NCI-H345 (cell line): Measurements from ENCODE around the gene PHAF1.
A peak's percentile ranks its signal among the peaks of the same experiment; 100 is the strongest.

Source experiments
- DNase-seq: peaks from one replicate; lab custom pipeline; 2025; lab: John Stamatoyannopoulos, UW

Gene PHAF1

DNA sequence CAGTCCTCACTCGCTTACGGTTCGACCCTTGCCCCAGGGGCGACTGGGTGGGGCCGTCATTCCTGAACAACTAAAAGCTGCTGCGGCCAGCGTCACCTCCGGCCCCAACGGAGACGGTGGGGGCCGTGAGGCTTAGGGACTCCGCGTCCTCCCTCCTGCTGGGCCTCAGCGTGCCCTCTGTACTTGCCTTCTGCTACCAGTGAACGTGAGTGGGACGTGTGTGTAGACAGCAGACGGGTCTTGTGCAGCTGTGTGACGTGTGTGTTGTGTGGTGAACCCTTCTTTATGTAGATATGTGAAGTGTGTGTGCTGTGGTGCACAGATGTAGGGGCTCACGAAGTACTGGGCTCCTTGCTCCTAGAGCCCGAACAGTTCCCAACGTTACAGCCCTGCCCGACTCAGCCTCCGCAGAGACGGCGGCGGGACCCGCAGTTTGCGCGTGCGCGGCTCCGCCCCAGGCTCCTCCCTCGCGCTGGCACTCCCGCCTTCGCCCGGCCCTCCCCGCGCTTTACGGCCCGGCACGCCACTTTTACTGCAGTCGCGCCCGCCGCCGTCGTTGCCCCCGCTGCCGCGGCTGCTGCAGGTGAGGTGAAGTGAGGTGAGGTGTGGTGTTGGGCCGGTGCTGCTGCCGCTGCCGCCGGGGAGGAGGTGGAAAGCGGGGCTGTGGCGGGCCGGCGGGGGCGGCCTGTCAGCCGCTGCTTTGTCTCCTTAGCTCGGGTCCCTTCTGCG, at the start of gene PHAF1:
TSS of gene PHAF1 (plus strand) at position 535 of the 729 bp plus-strand sequence. CDS start 235 bp downstream, outside the sequence.
- peak; percentile 88 for DNase-seq

DNA sequence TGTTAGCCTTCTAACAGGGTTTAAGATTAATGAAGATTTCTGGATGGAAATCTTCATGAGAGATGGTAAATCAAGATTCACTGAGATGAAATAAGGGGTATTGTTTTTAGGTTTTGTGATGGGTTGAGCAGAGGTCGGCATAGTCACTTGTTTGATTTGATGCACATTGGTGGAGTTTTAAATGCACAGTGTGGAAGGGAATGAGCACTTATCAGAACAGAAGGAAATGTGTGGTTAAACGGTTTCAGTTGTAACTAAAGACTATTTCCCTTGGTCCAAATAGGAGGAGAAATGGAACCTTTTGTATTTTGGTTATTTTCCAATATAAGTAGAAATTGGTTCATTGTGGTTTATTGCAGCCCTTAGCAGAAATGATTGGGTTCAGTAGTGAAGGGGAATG, 46.7 kb upstream of the PHAF1 start:
- DNase-seq = no peak

DNA sequence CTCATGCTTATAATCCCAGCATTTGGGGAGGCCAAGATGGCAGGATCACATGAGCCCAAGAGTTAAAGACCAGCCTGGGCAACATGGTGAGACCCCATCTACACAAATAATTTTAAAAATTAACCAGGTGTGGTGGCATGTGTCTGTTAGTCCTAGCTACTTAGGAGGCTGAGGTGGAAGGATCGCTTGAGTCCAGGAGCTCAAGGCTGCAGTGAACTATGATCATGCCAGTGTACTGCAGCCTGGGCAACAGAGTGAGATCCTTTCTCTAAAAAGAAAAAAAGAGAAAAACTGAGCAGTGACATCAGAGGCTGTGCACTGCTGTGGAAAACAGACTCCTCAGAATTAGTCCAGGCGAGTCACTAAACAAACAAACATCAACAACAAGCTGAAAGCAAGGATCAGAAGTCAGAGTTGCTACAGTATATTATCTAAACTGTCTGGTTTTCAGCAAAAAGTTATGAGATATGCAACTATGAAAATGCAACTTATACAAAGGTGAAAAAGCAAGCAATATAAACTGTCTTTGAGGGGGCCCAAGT, 41.5 kb upstream of the PHAF1 start:
- no peak for DNase-seq

GRCh38 chr16:67071476-67072048, 38.2 kb upstream of the PHAF1 start:
- DNase-seq = no peak

- DNase-seq = no peak
Observed at GRCh38 chr16:67075331-67075730, 34.4 kb upstream of the PHAF1 start.

DNA sequence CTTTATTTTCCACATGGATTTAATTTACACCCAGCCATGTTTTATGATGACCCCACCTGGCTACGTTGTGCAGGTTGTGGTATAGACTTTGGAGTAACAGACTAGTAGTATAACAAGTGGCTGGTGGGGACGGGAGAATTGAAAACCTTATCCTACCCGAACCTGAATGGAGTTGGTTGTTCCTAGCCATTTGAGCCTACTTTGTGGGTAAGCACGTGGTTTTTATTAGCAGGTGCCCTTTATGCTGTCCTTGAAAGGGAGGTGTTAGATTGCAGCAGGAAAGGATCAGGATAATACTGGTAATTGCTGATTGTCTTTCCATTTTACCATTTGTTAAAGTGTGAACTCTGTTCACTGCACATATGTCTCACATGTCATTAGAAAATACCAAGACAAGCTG, 31.9 kb upstream of the PHAF1 start:
- no peak for DNase-seq

DNA sequence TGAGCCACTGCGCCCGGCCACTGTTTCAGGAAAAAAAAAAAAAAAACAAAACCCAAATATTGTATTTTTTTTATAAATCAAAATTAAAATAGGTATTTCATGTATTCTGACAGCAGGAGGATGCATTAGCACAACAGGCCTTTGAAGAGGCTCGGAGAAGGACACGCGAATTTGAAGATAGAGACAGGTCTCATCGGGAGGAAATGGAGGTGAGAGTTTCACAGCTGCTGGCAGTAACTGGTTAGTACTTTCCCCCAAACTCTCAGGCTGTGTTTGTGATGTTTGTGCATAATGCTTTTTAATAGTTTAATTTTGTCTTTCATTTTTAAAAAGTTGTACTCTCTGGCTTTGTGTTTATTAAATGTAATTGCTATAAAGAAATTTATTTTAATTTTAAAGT, 27.6 kb upstream of the PHAF1 start:
- no peak for DNase-seq

DNA sequence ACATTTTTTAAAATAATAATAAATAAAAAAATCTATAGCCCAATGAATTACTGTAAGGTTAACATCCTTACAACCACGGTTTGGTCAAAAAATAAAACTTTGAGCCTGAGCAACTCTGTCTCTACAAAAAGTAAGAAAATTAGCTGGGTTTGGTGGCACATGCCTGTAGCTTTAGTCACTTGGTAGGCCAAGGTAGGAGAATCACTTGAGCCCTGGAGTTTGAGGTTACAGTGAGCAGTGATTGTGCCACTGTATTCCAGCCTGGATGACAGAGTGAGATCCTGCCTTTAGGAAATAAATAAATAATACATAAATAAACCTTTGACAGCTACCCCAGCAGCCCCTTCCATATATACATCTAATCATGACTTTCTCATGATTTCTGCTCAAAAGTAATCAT, 26.9 kb upstream of the PHAF1 start:
- DNase-seq = no peak

- DNase-seq = no peak
Observed at GRCh38 chr16:67084345-67085028, 25.3 kb upstream of the PHAF1 start.

GRCh38 chr16:67086822-67087221, 22.9 kb upstream of the PHAF1 start:
- no peak for DNase-seq

GRCh38 chr16:67087291-67087690, 22.4 kb upstream of the PHAF1 start:
- DNase-seq = no peak

- DNase-seq = no peak
Observed at GRCh38 chr16:67087803-67088202, 21.9 kb upstream of the PHAF1 start.

DNA sequence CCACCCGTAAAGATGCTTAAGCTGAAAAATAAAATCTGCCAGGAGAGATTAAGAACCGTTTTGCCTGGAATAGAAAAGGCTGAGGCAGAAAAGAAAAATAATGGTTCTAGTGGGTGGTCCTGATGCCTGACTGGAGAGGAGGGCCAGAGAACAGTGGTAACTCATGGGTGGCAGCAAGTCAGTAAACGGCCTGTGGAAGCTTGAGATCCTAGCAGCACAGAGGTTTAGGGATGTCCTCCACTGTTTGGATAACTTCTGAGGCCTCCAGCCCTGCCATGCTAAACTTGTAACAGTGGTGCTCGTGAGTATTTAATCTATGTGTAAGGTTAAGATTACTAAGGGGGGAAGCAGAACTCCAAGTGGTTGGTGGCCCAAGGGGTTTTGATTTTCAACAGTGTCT, 21.2 kb upstream of the PHAF1 start:
- no peak for DNase-seq

GRCh38 chr16:67089101-67089500, 20.6 kb upstream of the PHAF1 start:
- no peak for DNase-seq

- no peak for DNase-seq
Observed at GRCh38 chr16:67091906-67092566, 17.7 kb upstream of the PHAF1 start.

- DNase-seq = no peak
Observed at GRCh38 chr16:67093098-67093726, 16.5 kb upstream of the PHAF1 start.

DNA sequence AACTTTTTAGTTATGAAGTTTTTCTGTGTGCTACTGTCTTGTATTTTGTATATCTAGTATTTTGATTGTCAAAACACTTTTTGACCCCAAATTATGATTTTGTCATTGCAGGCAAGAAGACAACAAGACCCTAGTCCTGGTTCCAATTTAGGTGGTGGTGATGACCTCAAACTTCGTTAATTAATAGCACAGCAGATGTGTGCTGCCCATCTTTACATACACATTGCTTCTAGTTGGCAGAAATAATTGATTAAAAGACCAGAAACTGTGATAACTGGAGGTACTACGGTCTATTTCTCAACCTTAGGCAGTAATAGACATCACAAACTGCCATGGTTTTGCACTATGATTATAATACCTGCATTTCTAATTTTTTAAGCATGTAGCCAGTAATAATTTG, 11.1 kb upstream of the PHAF1 start:
- no peak for DNase-seq

- no peak for DNase-seq
Observed at GRCh38 chr16:67100569-67101310, 9.0 kb upstream of the PHAF1 start.

DNA sequence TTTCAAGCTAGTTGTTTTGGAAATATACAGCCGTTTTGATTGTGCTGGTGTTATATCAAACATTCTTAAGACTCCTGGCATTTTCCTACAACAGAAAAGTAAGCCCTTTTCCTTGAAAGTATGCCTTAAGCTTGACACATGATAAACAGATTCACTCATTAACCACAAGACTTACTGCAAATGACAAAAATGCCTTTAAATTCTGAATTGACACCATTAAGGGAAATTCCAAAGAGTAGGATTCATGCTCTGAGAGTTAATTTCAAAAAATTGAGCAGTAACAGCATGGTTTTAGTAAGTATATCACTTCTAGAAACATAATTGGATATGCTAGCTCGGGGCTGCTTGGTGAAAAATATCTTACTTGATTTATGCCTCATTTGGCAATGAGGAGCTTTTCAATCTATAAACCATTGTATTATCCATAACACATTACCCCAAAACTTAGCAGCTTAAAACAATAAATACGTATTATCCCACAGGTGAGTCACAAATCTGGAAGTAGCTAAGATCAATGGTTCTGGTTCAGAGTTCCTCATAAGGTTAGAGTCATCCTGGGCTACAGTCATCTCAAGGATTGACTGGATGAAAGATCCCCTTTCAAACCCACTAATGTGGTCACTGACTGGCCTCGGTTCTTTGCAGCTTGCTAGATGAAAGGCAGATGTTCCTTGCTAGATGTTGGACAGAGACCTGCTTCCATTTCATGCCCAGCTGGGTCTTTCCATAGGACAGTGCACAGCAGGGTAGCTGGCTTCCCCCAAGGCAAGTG, 8.2 kb upstream of the PHAF1 start:
- no peak for DNase-seq

GRCh38 chr16:67104061-67104460, 5.7 kb upstream of the PHAF1 start:
- no peak for DNase-seq

- DNase-seq = peak; percentile 17
Observed at GRCh38 chr16:67104845-67105244, 4.9 kb upstream of the PHAF1 start.
